H1 (cell line): ENCODE measurements around the gene SLC39A10. TPM values are rescaled to one million over a fixed set of nuclear protein-coding genes. Genes with fewer than 3 reads are reported as not detected.

Source experiments
- CTCF ChIA-PET: fragments of 300-600 bp; sonication (Branson Sonifier 250); formaldehyde crosslinking; loops from one replicate; lab custom pipeline; 2021; ENCODE audit not compliant: partially characterized antibody; lab: Charles Lee
- POLR2A ChIA-PET: fragments of 300-600 bp; sonication (Branson Sonifier 250); formaldehyde crosslinking; loops from one replicate; lab custom pipeline; 2021; ENCODE audit warnings: inconsistent platforms; ENCODE audit not compliant: partially characterized antibody; lab: Charles Lee
- DNase-seq, 2 experiments: peaks; one replicate each; pipeline versions ENCODE4 v3.0.0 to v3.0.0-alpha.2; 2010 to 2022; ENCODE audit warnings: low spot score in 2 of 2, low read depth in 1 of 2, mixed read lengths in 1 of 2
- FAIRE-seq: peaks from 2 replicates; lab custom pipeline; 2011; peaks lifted over from hg19 to GRCh38; lab: Jason Lieb, UNC
- H2AFZ ChIP-seq: 2 replicates; pipeline ENCODE4 v1.8.1; 2012; ENCODE audit warnings: low read length, inconsistent platforms
- H2AK5ac ChIP-seq: 2 replicates; pipeline ENCODE4 v1.6.1; 2013; ENCODE audit warnings: low read depth, low read length
- H2BK120ac ChIP-seq: replicated peaks from 2 replicates; pipeline ENCODE3; 2013; ENCODE audit warnings: low read depth, low read length, inconsistent platforms
- H2BK12ac ChIP-seq: 2 replicates; pipeline ENCODE4 v1.6.1; 2013; ENCODE audit warnings: low read depth, low read length
- H2BK15ac ChIP-seq: 2 replicates; pipeline ENCODE4 v1.6.1; 2013; ENCODE audit warnings: low read length
- H2BK20ac ChIP-seq: 2 replicates; pipeline ENCODE4 v1.6.1; 2013; ENCODE audit warnings: low read length
- H2BK5ac ChIP-seq: 2 replicates; pipeline ENCODE4 v1.6.1; 2013; ENCODE audit warnings: low read depth, low read length
- H3K14ac ChIP-seq: 2 replicates; pipeline ENCODE4 v1.6.1; 2013; ENCODE audit warnings: inconsistent platforms; ENCODE audit not compliant: insufficient read length
- H3K18ac ChIP-seq: 2 replicates; pipeline ENCODE4 v1.6.1; 2013; ENCODE audit warnings: low read length; ENCODE audit errors: extremely low read depth
- H3K23ac ChIP-seq: 2 replicates; pipeline ENCODE4 v1.6.1; 2013; ENCODE audit warnings: inconsistent platforms; ENCODE audit not compliant: insufficient read length
- H3K23me2 ChIP-seq: 2 replicates; pipeline ENCODE4 v1.6.1; 2013; ENCODE audit warnings: low read depth, low read length
- H3K27ac ChIP-seq: 2 replicates; pipeline ENCODE4 v1.6.1; 2011; ENCODE audit warnings: low read depth, low read length, inconsistent platforms
- H3K27me3 ChIP-seq, 4 experiments: replicated peaks in 1 of 4; 1 replicate in 1 of 4; 2 replicates in 3 of 4; pipeline versions ENCODE4 v1.6.1 to v1.8.1; 2011 to 2013; ENCODE audit warnings: low read length in 3 of 4, mild to moderate bottlenecking in 3 of 4, inconsistent platforms in 2 of 4, mixed read lengths in 2 of 4, moderate library complexity in 1 of 4; ENCODE audit not compliant: control insufficient read depth in 3 of 4, insufficient read depth in 3 of 4; ENCODE audit errors: extremely low read depth in 1 of 4
- H3K36me3 ChIP-seq, 4 experiments: 2 replicates each; pipeline versions ENCODE4 v1.6.1 to v1.8.1; 2011 to 2013; ENCODE audit warnings: mild to moderate bottlenecking in 4 of 4, low read length in 3 of 4, moderate library complexity in 2 of 4, control low read depth in 1 of 4, inconsistent platforms in 1 of 4; ENCODE audit not compliant: insufficient read depth in 4 of 4, control insufficient read depth in 2 of 4
- H3K4ac ChIP-seq: replicated peaks from 2 replicates; pipeline ENCODE3; 2013; ENCODE audit warnings: low read length, low read depth, mixed read lengths, inconsistent platforms; ENCODE audit not compliant: insufficient read length
- H3K4me1 ChIP-seq, 4 experiments: replicated peaks in 1 of 4; 1 replicate in 1 of 4; 2 replicates in 3 of 4; pipeline versions ENCODE4 v1.6.1 to v1.8.1; 2011 to 2013; ENCODE audit warnings: low read length in 3 of 4, inconsistent platforms in 2 of 4, mixed read lengths in 1 of 4; ENCODE audit not compliant: insufficient read depth in 4 of 4, control insufficient read depth in 3 of 4
- H3K4me2 ChIP-seq, 2 experiments: 2 replicates each; pipeline versions ENCODE4 v1.6.1 to v1.8.1; 2011 to 2013; ENCODE audit warnings: low read depth in 2 of 2, low read length in 2 of 2, control low read depth in 1 of 2, inconsistent platforms in 1 of 2, mild to moderate bottlenecking in 1 of 2; ENCODE audit not compliant: insufficient read depth in 1 of 2
- H3K4me3 ChIP-seq, 4 experiments: fragments of 200-600, 300-600 bp in 1 of 4; sonication (generic), shearing (Covaris generic), sonication (Bioruptor Twin) in 1 of 4; 2 replicates each; pipeline versions ENCODE4 v1.5.1 to v1.8.1; 2011 to 2016; ENCODE audit warnings: low read length in 4 of 4, low read depth in 3 of 4, control low read depth in 2 of 4, inconsistent platforms in 2 of 4, mild to moderate bottlenecking in 2 of 4, mixed read lengths in 1 of 4, moderate library complexity in 1 of 4; ENCODE audit not compliant: insufficient read depth in 2 of 4; ENCODE audit errors: extremely low read depth in 1 of 4
- H3K56ac ChIP-seq: replicated peaks from 2 replicates; pipeline ENCODE3; 2013; ENCODE audit warnings: low read depth, mild to moderate bottlenecking, mixed read lengths, low read length, inconsistent platforms; ENCODE audit not compliant: insufficient read length
- H3K79me1 ChIP-seq: 2 replicates; pipeline ENCODE4 v1.6.1; 2013; ENCODE audit warnings: low read depth, low read length, control low read depth
- H3K79me2 ChIP-seq, 2 experiments: 2 replicates each; pipeline versions ENCODE4 v1.6.1 to v1.8.1; 2012 to 2013; ENCODE audit warnings: low read length in 2 of 2, mild to moderate bottlenecking in 2 of 2, inconsistent platforms in 1 of 2; ENCODE audit not compliant: insufficient read depth in 2 of 2, control insufficient read depth in 1 of 2
- H3K9ac ChIP-seq, 4 experiments: replicated peaks in 1 of 4; 1 replicate in 1 of 4; 2 replicates in 3 of 4; pipeline versions ENCODE4 v1.6.1 to v1.8.1; 2011 to 2013; ENCODE audit warnings: low read depth in 3 of 4, low read length in 3 of 4, control low read depth in 2 of 4, mild to moderate bottlenecking in 2 of 4, moderate library complexity in 2 of 4, inconsistent platforms in 1 of 4; ENCODE audit errors: extremely low read depth in 1 of 4
- H3K9me3 ChIP-seq, 2 experiments: 2 replicates each; pipeline versions ENCODE4 v1.6.1 to v1.8.1; 2012 to 2013; ENCODE audit warnings: mild to moderate bottlenecking in 2 of 2, moderate library complexity in 2 of 2, control low read depth in 1 of 2, inconsistent platforms in 1 of 2, low read depth in 1 of 2, low read length in 1 of 2, mixed read lengths in 1 of 2; ENCODE audit not compliant: insufficient read depth in 2 of 2
- H4K20me1 ChIP-seq, 2 experiments: replicated peaks in 1 of 2; 2 replicates each; pipeline versions ENCODE3 to v1.8.1; 2011 to 2013; ENCODE audit warnings: inconsistent platforms in 2 of 2, low read length in 2 of 2, mild to moderate bottlenecking in 1 of 2; ENCODE audit not compliant: insufficient read depth in 2 of 2, control insufficient read depth in 1 of 2
- H4K5ac ChIP-seq: 2 replicates; pipeline ENCODE4 v1.6.1; 2013; ENCODE audit warnings: low read length, low read depth, mixed read lengths, inconsistent platforms; ENCODE audit not compliant: insufficient read length
- H4K8ac ChIP-seq: 2 replicates; pipeline ENCODE4 v1.8.0; 2013; ENCODE audit warnings: mild to moderate bottlenecking, moderate library complexity, low read length, inconsistent platforms; ENCODE audit not compliant: insufficient read depth; ENCODE audit errors: extremely low read depth
- H4K91ac ChIP-seq: replicated peaks from 2 replicates; pipeline ENCODE3; 2013; ENCODE audit warnings: low read length, mixed read lengths, inconsistent platforms; ENCODE audit not compliant: insufficient read length
- YY1 ChIP-seq: IDR thresholded peaks from 2 replicates; pipeline ENCODE4 v1.6.1; 2011; ENCODE audit warnings: low read depth, mild to moderate bottlenecking, low read length
- WGBS, 2 experiments: shearing (Covaris generic) in 1 of 2; methylation state at CpG; one replicate each; pipeline versions ENCODE4 v1.1.6 to v1.1.7; 2013 to 2015; ENCODE audit warnings: low lambda C conversion rate in 2 of 2, mixed read lengths in 2 of 2, inconsistent platforms in 1 of 2, low coverage in 1 of 2, missing lambda C conversion rate in 1 of 2; ENCODE audit not compliant: insufficient replicate concordance in 2 of 2, insufficient coverage in 1 of 2, insufficient read length in 1 of 2; ENCODE audit errors: extremely low coverage in 1 of 2, missing lambda C conversion rate in 1 of 2; 5-methylcytosine and 5-hydroxymethylcytosine counted together
- polyA plus RNA-seq, 7 experiments: library from polyadenylated mRNA; depleted of rRNA in 3 of 7; stranded (reverse) in 5 of 7; unstranded in 2 of 7; fragments of >200 nt in 5 of 7; fragments of 200-250 nt in 2 of 7; gene quantifications; 1 replicate in 5 of 7; 2 replicates in 1 of 7; 4 replicates in 1 of 7; pipeline versions ENCODE4 v1.2.1 to v1.2.3, GENCODE V29; 2011 to 2013; ENCODE audit warnings: missing spikeins in 2 of 7, mixed read lengths in 2 of 7
- total RNA-seq: library from RNA; stranded (reverse); fragmentation: NEBNext Ultra II Directional; extraction: Animal tissue kit (Norgen Biotek cat#: 25700); gene quantifications from 2 replicates; pipeline ENCODE4 v1.2.1, GENCODE V29; 2021

The SLC39A10 gene
- total and polyA plus RNA-seq, 2 of the 8 experiments (the other 6 are each of a cell fraction or from before 2014, with no cell fraction given) = 68.1 to 234 TPM

DNA sequence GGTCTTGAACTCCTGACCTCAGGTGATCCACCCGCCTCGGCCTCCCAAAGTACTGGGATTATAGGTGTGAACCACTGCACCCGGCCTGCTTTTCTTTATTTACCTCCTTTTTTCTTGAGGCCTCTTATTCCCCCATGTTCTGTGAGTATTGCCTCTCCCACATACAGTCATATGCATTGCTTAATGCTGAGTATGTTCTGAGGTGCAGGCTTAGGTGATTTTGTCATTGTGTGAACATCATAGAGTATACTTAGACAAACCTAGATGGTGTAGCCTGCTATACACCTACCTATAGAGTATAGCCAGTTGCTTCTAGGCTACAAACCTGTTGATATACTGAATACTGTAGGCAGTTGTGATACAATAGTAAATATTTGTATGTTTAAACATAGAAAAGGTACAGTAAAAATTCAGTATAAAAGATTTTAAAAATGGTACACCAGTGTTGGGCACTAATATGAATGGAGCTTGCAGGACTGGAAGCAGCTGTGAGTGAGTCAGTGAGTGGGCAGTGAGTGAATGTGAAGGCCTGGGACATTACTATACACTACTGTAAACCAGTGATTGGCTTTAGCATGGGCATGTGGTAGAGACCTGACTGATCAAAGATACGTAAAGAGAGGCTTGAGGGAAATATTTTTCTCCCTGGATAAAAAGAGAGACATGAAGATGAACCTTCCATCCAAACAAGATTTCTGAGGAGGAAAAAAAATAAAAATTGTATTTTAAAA is 17.6 kb downstream of the SLC39A10 start:
- no peak overlapping the region for H3K56ac ChIP-seq
- peaks cover 6% of the 10 kb centered on the region for H3K79me1 ChIP-seq
- WGBS, 2 experiments = 93% methylated on average over 4 of the region's 4 CpGs; no CpG with 5 or more reads in 1 of the 2 experiments
- peaks cover 14 to 97% of the 10 kb centered on the region in 2 experiments for H3K79me2 ChIP-seq
- H3K9ac ChIP-seq = no peak overlapping the region
- H2BK120ac ChIP-seq = no peak overlapping the region
- no peak overlapping the region for H2AFZ ChIP-seq
- ChIA-PET CTCF (interaction anchor here (1.3 to 4.3 kb wide), 2 partner anchors 14 to 15 kb away, joined by 4 to 26 read pairs; no protein-coding TSS in a partner anchor), POLR2A (no interaction called here)
- no peak overlapping the region for H2BK5ac ChIP-seq
- no peak overlapping the region for H2BK12ac ChIP-seq
- H3K4me1 ChIP-seq = no peaks in the 10 kb centered on the region
- no peak overlapping the region for H3K4ac ChIP-seq
- FAIRE-seq (no peak), DNase-seq (no peak)
- no peak overlapping the region for H3K4me2 ChIP-seq
- no peak overlapping the region for H2BK15ac ChIP-seq
- peaks cover 3 to 4% of the 10 kb centered on the region in 2 experiments for H4K20me1 ChIP-seq
- H3K18ac ChIP-seq = no peak overlapping the region
- H3K36me3 ChIP-seq = peaks cover 0 to 5% (median 0%) of the 10 kb centered on the region in 4 experiments; a peak in 2 of 8 replicates
- no peak overlapping the region for H3K14ac ChIP-seq
- H3K27me3 ChIP-seq = no peaks in the 10 kb centered on the region
- no peak overlapping the region for H2AK5ac ChIP-seq
- no peak overlapping the region for H3K23ac ChIP-seq
- H3K27ac ChIP-seq = no peak overlapping the region
- H4K5ac ChIP-seq = no peak overlapping the region
- no peak overlapping the region for H4K91ac ChIP-seq
- H3K9me3 ChIP-seq = no peaks in the 10 kb centered on the region
- no peak for TF ChIP-seq YY1
- TF ChIP-seq, all 59 proteins: peak for 0
- H3K4me3 ChIP-seq = no peak overlapping the region
- H3K23me2 ChIP-seq = no peaks in the 10 kb centered on the region
- H2BK20ac ChIP-seq = no peak overlapping the region
- H4K8ac ChIP-seq = no peak overlapping the region
